HG02759 (cell line): ENCODE measurements around the gene HLA-DQA1.
"Not testable (repeated sequence)": the region's sequence is repeated elsewhere in the genome, so short reads cannot be mapped to it uniquely, and the experiment has no call there.

Source experiments
- ATAC-seq: cut with Tn5 transposase; IDR thresholded peaks from one replicate; pipeline ENCODE4 v1.9.1; 2021; ENCODE audit warnings: mild to moderate bottlenecking, moderate library complexity; ENCODE audit not compliant: unreplicated experiment

HLA-DQA1 gene

GRCh38 chr6:32621372-32621771, 15.8 kb upstream of the HLA-DQA1 start:
- ATAC-seq: no peak

- peak; percentile 70 for ATAC-seq
Observed at GRCh38 chr6:32622545-32623401, 14.4 kb upstream of the HLA-DQA1 start.

- ATAC-seq: no peak
Observed at GRCh38 chr6:32623693-32624092, 13.5 kb upstream of the HLA-DQA1 start.

GRCh38 chr6:32624565-32624964, 12.6 kb upstream of the HLA-DQA1 start:
- ATAC-seq: no peak

- ATAC-seq: no peak
Observed at GRCh38 chr6:32625137-32625536, 12.1 kb upstream of the HLA-DQA1 start.

- ATAC-seq: no peak
Observed at GRCh38 chr6:32627249-32627648, 10.0 kb upstream of the HLA-DQA1 start.

- no peak for ATAC-seq
Observed at GRCh38 chr6:32627831-32628230, 9.4 kb upstream of the HLA-DQA1 start.

GRCh38 chr6:32629793-32630192, 7.4 kb upstream of the HLA-DQA1 start:
- ATAC-seq: not testable (repeated sequence)

GRCh38 chr6:32635526-32636123, 1.6 kb upstream of the HLA-DQA1 start:
- ATAC-seq: no peak

- ATAC-seq: no peak
Observed at GRCh38 chr6:32637883-32638282, 677 bp downstream of the HLA-DQA1 start.

GRCh38 chr6:32638532-32639219, 1.5 kb downstream of the HLA-DQA1 start:
- no peak for ATAC-seq

GRCh38 chr6:32639440-32640394, 2.5 kb downstream of the HLA-DQA1 start:
- no peak for ATAC-seq

GRCh38 chr6:32641122-32641521, 3.9 kb downstream of the HLA-DQA1 start:
- ATAC-seq: no peak

GRCh38 chr6:32641785-32642719, 4.8 kb downstream of the HLA-DQA1 start:
- ATAC-seq: not testable (repeated sequence)

GRCh38 chr6:32642720-32643106, 5.5 kb downstream of the HLA-DQA1 start:
- ATAC-seq: no peak

- ATAC-seq: no peak
Observed at GRCh38 chr6:32643904-32644303, 6.7 kb downstream of the HLA-DQA1 start.

- ATAC-seq: no peak
Observed at GRCh38 chr6:32645047-32645703, 8.0 kb downstream of the HLA-DQA1 start.

- no peak for ATAC-seq
Observed at GRCh38 chr6:32655203-32655710, 18.1 kb downstream of the HLA-DQA1 start.

- not testable (repeated sequence) for ATAC-seq
Observed at GRCh38 chr6:32657329-32657728, 20.1 kb downstream of the HLA-DQA1 start.
